ENCODE data around the gene KLF13. TPM values are rescaled to one million over a fixed set of nuclear protein-coding genes. Genes with fewer than 3 reads are reported as not detected.

KLF13 gene
- total and polyA plus RNA-seq, 10 of the 15 experiments (the other 5 are each of a cell fraction or from before 2014, with no cell fraction given) = 20.3 to 109 (median 51.4) TPM

GRCh38 chr15:31328969-31329639 is 2.5 kb downstream of the KLF13 start (continued):
- TF ChIP-seq ZNF687 (IDR thresholded peaks at IDR 0.05) (no peak), KDM1A (IDR thresholded peaks at IDR 0.05; ENCODE audit: borderline replicate concordance) (no peak), NR2F1 (conservative IDR thresholded peaks at IDR 0.05) (peak; percentile 95), BACH1 (IDR thresholded peaks at IDR 0.05; ENCODE audit: borderline replicate concordance) (no peak), ZBTB33 (IDR thresholded peaks at IDR 0.05) (no peak), E2F4 (IDR thresholded peaks at IDR 0.05; ENCODE audit: low read depth, low read length) (no peak), ELK1 (IDR thresholded peaks at IDR 0.05; ENCODE audit: low read depth, low read length) (no peak), E2F8 (IDR thresholded peaks at IDR 0.05; ENCODE audit: low read depth, partially characterized antibody) (no peak), SREBF2 (IDR thresholded peaks at IDR 0.05; ENCODE audit: low read length) (no peak), IRF5 (IDR thresholded peaks at IDR 0.05; ENCODE audit: borderline replicate concordance) (no peak), CHD4 (IDR thresholded peaks at IDR 0.05) (no peak), HDGF (IDR thresholded peaks at IDR 0.05) (no peak), EED (IDR thresholded peaks at IDR 0.05; ENCODE audit: low read depth) (no peak; the same call in 1 of the 2 replicates), YY1 (IDR thresholded peaks at IDR 0.05; ENCODE audit: low read depth, low read length) (peak; percentile 6; the same call in 1 of the 2 replicates), ZNF24 (IDR thresholded peaks at IDR 0.05) (no peak), ATF7 (IDR thresholded peaks at IDR 0.05; ENCODE audit: low read depth) (no peak), MYC (IDR thresholded peaks at IDR 0.05; ENCODE audit: insufficient read depth, insufficient read length, insufficient replicate concordance, low read length, severe bottlenecking) (no peak), SMAD1 (IDR thresholded peaks at IDR 0.05; ENCODE audit: low read depth, partially characterized antibody) (no peak)
